Caco-2 (cell line): ENCODE results near the gene SLC9A7. TPM values are rescaled to one million over a fixed set of nuclear protein-coding genes. Genes with fewer than 3 reads are reported as not detected.

ENCODE experiments used
- BruUV-seq: library from RNA; stranded (reverse); fragments of 400-500 nt; replicated peaks from 2 replicates; lab custom pipeline; 2021; lab: Mats Ljungman, UMichigan
- CTCF ChIA-PET: fragments of 300-600 bp; sonication (Branson Sonifier 250); formaldehyde crosslinking; loops from one replicate; lab custom pipeline; 2022; ENCODE audit warnings: antibody characterized with exemption; lab: Charles Lee
- POLR2A ChIA-PET: fragments of 300-600 bp; sonication (Branson Sonifier 250); formaldehyde crosslinking; loops from one replicate; lab custom pipeline; 2022; ENCODE audit warnings: antibody characterized with exemption; lab: Charles Lee
- DNase-seq, 2 experiments: peaks; one replicate each; pipeline versions ENCODE4 v3.0.0 to v3.0.0-alpha.2; 2020 to 2022
- H3K27me3 ChIP-seq: replicated peaks from 2 replicates; pipeline ENCODE4 v1.6.0; 2011; ENCODE audit warnings: low read length; ENCODE audit not compliant: control insufficient read depth, insufficient read depth
- H3K36me3 ChIP-seq: 2 replicates; pipeline ENCODE4 v1.5.1; 2011; ENCODE audit warnings: low read length; ENCODE audit not compliant: control insufficient read depth, insufficient read depth
- H3K4me1 ChIP-seq: fragments of 250-450 bp; sonication (Bioruptor Pico); 2 replicates; pipeline ENCODE4 v1.5.1; 2020; ENCODE audit warnings: mild to moderate bottlenecking
- H3K4me3 ChIP-seq: 2 replicates; pipeline ENCODE4 v1.5.1; 2011; ENCODE audit warnings: low read depth, mild to moderate bottlenecking, control low read depth, low read length
- H3K9me3 ChIP-seq: fragments of 250-450 bp; sonication (Bioruptor Pico); 2 replicates; pipeline ENCODE4 v1.5.1; 2020; ENCODE audit warnings: mild to moderate bottlenecking, moderate library complexity
- H3K27ac Mint-ChIP-seq: one replicate; pipeline ENCODE4 v1.8.0; 2022; ENCODE audit warnings: mixed read lengths; ENCODE audit not compliant: unreplicated experiment
- H3K27me3 Mint-ChIP-seq: one replicate; pipeline ENCODE4 v1.8.0; 2022; ENCODE audit warnings: mixed read lengths; ENCODE audit not compliant: insufficient read depth, unreplicated experiment
- H3K36me3 Mint-ChIP-seq: one replicate; pipeline ENCODE4 v1.8.0; 2022; ENCODE audit warnings: mild to moderate bottlenecking, mixed read lengths; ENCODE audit not compliant: insufficient read depth, unreplicated experiment
- H3K4me1 Mint-ChIP-seq: one replicate; pipeline ENCODE4 v1.8.0; 2022; ENCODE audit warnings: low read depth, mixed read lengths; ENCODE audit not compliant: unreplicated experiment
- H3K4me3 Mint-ChIP-seq: one replicate; pipeline ENCODE4 v1.8.0; 2022; ENCODE audit warnings: mild to moderate bottlenecking, moderate library complexity, mixed read lengths; ENCODE audit not compliant: unreplicated experiment
- H3K9me3 Mint-ChIP-seq: one replicate; pipeline ENCODE4 v1.8.0; 2022; ENCODE audit warnings: mixed read lengths; ENCODE audit not compliant: unreplicated experiment
- CTCF ChIP-seq, 2 experiments: fragments of 200-600 bp in 1 of 2; IDR thresholded peaks; 1 replicate in 1 of 2; 2 replicates in 1 of 2; pipeline versions ENCODE4 v1.5.1 to v1.8.0; 2011 to 2022; ENCODE audit warnings: antibody characterized with exemption in 1 of 2, control low read depth in 1 of 2, inconsistent platforms in 1 of 2, low read depth in 1 of 2, low read length in 1 of 2, mild to moderate bottlenecking in 1 of 2, moderate library complexity in 1 of 2; ENCODE audit not compliant: insufficient read depth in 1 of 2, severe bottlenecking in 1 of 2, unreplicated experiment in 1 of 2
- intact Hi-C: fragments of 100-400 bp; cut with micrococcal nuclease; formaldehyde crosslinking; loops from one replicate; pipeline ENCODE4 v1.10.0; 2022; ENCODE audit not compliant: unreplicated experiment
- total RNA-seq: library from RNA; stranded (reverse); gene quantifications from 2 replicates; pipeline ENCODE4 v1.2.3, GENCODE V29; 2022

The SLC9A7 gene
- total RNA-seq, 1 experiment from 2014 or later, result 20.1 TPM

DNA sequence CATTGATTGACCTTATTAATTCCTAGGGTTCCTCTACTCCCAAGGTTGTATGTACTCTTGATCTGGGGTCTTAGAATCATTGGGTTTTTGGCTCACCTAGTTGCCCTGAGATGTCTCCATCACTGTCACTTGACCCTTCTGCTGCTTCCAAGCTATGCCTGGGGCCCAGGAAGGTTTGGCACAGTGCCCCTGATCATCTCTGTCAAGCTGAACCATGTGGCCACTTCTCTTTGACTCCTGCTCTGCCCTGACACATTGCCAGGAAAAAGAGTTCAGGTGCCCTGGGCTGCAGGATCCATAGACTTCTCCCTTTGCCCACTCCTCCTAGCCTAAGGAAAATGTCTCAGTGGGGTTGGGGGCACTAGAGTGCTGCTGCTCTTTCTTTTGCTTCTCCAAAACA lies 189.3 kb downstream of the SLC9A7 start:
- H3K36me3 Mint-ChIP-seq, result peaks cover 6% of the 10 kb centered on the region
- no peak overlapping the region for H3K27ac Mint-ChIP-seq
- ChIA-PET CTCF (no interaction called here), POLR2A (no interaction called here)
- no peak overlapping the region for H3K4me3 ChIP-seq
- TF ChIP-seq CTCF (IDR thresholded peaks at IDR 0.05; ENCODE audit: insufficient read depth in 1 of 2, low read depth in 1 of 2, low read length in 1 of 2, severe bottlenecking in 1 of 2, unreplicated experiment in 1 of 2), result no peak
- no peaks in the 10 kb centered on the region for H3K9me3 Mint-ChIP-seq
- DNase-seq, result no peak
- no peaks in the 10 kb centered on the region for H3K27me3 ChIP-seq
- no peak overlapping the region for H3K4me3 Mint-ChIP-seq
- H3K4me1 Mint-ChIP-seq, result peaks cover 6% of the 10 kb centered on the region
- BruUV-seq, result no TSS peak
- H3K27me3 Mint-ChIP-seq, result no peaks in the 10 kb centered on the region
- H3K9me3 ChIP-seq, result no peaks in the 10 kb centered on the region
- intact Hi-C loops, result no loop called here
- H3K4me1 ChIP-seq, result peaks cover 4% of the 10 kb centered on the region
- H3K36me3 ChIP-seq, result no peaks in the 10 kb centered on the region

GRCh38 chrX:46567388-46567787 lies 191.5 kb downstream of the SLC9A7 start:
- H3K9me3 Mint-ChIP-seq, result no peaks in the 10 kb centered on the region
- H3K36me3 Mint-ChIP-seq, result no peaks in the 10 kb centered on the region
- Histone ChIP-seq H3K36me3 (no peaks in the 10 kb centered on the region), H3K27me3 (no peaks in the 10 kb centered on the region), H3K4me1 (peaks cover 4% of the 10 kb centered on the region; the same call in 1 of the 2 replicates), H3K9me3 (no peaks in the 10 kb centered on the region), H3K4me3 (no peak overlapping the region)
- no peak for DNase-seq
- H3K4me1 Mint-ChIP-seq, result peaks cover 6% of the 10 kb centered on the region
- no TSS peak for BruUV-seq
- H3K27me3 Mint-ChIP-seq, result no peaks in the 10 kb centered on the region
- ChIA-PET POLR2A (no interaction called here), CTCF (no interaction called here)
- no peak overlapping the region for H3K4me3 Mint-ChIP-seq
- intact Hi-C loops, result no loop called here
- H3K27ac Mint-ChIP-seq, result no peak overlapping the region
- TF ChIP-seq CTCF (IDR thresholded peaks at IDR 0.05; ENCODE audit: insufficient read depth in 1 of 2, low read depth in 1 of 2, low read length in 1 of 2, severe bottlenecking in 1 of 2, unreplicated experiment in 1 of 2), result no peak

DNA sequence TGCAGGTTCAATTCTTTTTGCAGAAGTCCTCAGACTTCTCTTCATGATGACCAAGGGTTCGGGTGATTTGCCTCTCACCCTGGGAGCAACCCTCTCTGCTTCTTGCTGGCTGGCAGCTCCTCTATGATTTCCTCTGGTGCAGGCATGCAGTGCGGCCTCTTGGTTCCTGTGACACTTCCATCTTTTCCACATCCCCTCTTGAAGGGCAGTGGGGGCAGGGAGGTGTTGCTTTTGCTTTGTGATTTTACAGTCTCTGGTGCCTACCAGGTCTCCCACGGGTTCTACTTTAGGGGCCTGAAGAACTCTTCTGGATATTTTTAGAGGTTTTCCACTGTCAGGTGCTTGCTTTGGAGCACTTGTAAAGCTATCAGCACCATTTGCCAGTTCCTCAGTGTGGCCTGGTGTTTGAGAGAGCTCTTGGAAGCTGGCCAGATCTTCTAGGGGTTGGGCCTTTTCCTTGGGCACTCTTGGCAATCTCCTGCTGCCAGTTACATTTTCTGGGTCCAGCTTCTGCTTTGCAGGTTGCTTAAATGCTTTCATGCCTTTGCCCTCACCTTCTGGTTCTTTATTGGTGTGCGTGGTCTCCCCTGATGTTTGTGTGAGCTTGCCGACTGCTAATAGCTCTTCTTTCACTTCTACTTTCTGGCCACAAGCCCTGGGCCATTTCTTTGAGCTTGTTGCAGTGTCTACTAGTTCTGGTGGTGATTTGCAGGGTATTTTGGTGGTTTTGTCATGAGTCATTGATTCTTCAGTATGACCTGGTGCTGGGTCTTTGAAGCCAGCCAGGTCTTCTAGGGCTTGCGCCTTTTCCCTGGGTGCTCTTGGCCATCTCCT lies 196.9 kb downstream of the SLC9A7 start:
- Histone ChIP-seq H3K9me3 (no peaks in the 10 kb centered on the region), H3K36me3 (no peaks in the 10 kb centered on the region), H3K27me3 (no peaks in the 10 kb centered on the region), H3K4me1 (no peaks in the 10 kb centered on the region), H3K4me3 (no peak overlapping the region)
- intact Hi-C loops, result no loop called here
- POLR2A ChIA-PET, result no interaction called here
- H3K4me1 Mint-ChIP-seq, result peaks cover 6% of the 10 kb centered on the region
- no peak for TF ChIP-seq CTCF (IDR thresholded peaks at IDR 0.05; ENCODE audit: insufficient read depth in 1 of 2, low read depth in 1 of 2, low read length in 1 of 2, severe bottlenecking in 1 of 2, unreplicated experiment in 1 of 2)
- H3K27ac Mint-ChIP-seq, result no peak overlapping the region
- no peaks in the 10 kb centered on the region for H3K27me3 Mint-ChIP-seq
- CTCF ChIA-PET, result interaction anchor here (0.8 kb wide), 1 partner anchor 125 kb away, joined by 3 read pairs; no protein-coding TSS in a partner anchor
- H3K4me3 Mint-ChIP-seq, result no peak overlapping the region
- no peaks in the 10 kb centered on the region for H3K36me3 Mint-ChIP-seq
- BruUV-seq, result no TSS peak
- no peak for DNase-seq
- no peaks in the 10 kb centered on the region for H3K9me3 Mint-ChIP-seq
